ENCODE measurements around the gene CATSPER3. TPM values are rescaled to one million over a fixed set of nuclear protein-coding genes. Genes with fewer than 3 reads are reported as not detected.

CATSPER3 gene
- total RNA-seq, result 0.54 and 0.64 TPM in 2 replicates

GRCh38 chr5:134967607-134968006 lies at the start of gene CATSPER3:
CATSPER3 (plus strand) TSS chr5:134967907; CDS start chr5:134967992, 85 bp downstream.
- intact Hi-C loops (cut with micrococcal nuclease), result no loop called here
- DNase-seq, result no peak
- Mint-ChIP-seq H3K4me3 (no peak within 1 kb of the TSS), H3K27me3 (no peaks in the 10 kb centered on the region), H3K4me1 (peaks cover 23% of the 10 kb centered on the region), H3K36me3 (ENCODE audit: low read depth) (peaks cover 12% of the 10 kb centered on the region), H3K9me3 (no peaks in the 10 kb centered on the region), H3K27ac (no peak within 1 kb of the TSS)

DNA sequence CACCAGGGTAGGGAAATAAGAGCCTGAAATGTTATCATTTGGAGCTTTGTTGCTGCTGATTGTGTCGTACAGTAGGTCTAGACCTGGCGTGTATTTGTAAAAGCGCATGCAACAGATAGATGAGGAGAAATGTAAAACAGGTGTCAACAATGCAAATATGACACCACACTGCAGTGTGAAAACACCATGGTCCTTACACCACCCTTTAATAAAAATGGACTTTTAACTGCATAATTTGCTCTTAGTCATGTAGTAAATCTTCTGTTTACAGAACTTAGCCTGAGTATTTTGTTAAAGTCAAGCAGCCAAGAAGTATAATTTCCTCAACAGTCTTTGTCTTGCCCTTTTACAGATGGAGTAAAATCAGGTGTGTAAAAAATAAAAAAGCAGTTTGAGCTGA lies 48.8 kb upstream of the CATSPER3 start:
- peak overlapping the region; percentile 65 for H3K27ac Mint-ChIP-seq

GRCh38 chr5:134920848-134921575 lies 46.7 kb upstream of the CATSPER3 start:
- H3K4me3 Mint-ChIP-seq, result peak overlapping the region; percentile 9
- intact Hi-C loops (cut with micrococcal nuclease), result loop anchor here (1.0 kb wide), 2 partner anchors 16 to 43 kb away; partner anchors contain the start of gene PCBD2

More for the DNA sequence above, 48.8 kb upstream of the CATSPER3 start:
- Mint-ChIP-seq H3K36me3 (ENCODE audit: low read depth) (peaks cover 43% of the 10 kb centered on the region), H3K4me3 (no peak overlapping the region), H3K4me1 (peaks cover 30% of the 10 kb centered on the region), H3K27me3 (no peaks in the 10 kb centered on the region), H3K9me3 (peaks cover 2% of the 10 kb centered on the region)
- intact Hi-C loops (cut with micrococcal nuclease), result no loop called here
- no peak for DNase-seq

DNA sequence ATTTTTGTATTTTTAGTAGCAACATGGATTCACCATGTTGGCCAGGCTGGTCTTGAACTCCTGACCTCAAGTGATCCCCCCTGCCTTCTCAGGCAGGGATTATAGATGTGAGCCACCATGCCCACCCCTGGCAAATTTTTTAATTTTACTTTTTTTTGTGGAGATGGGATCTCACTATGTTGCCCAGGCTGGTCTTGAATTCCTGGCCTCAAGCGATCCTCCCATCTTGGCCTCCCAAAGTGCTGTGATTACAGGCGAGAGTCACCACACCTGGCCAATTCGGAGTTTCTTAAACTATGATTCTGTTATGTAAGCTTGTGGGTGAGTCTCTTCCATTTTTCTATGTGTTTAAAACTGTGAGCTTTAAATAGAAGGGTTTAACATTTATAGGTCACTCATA lies 35.2 kb upstream of the CATSPER3 start:
- Mint-ChIP-seq H3K4me1 (peaks cover 2% of the 10 kb centered on the region), H3K4me3 (no peak overlapping the region), H3K27me3 (no peaks in the 10 kb centered on the region), H3K9me3 (no peaks in the 10 kb centered on the region), H3K36me3 (ENCODE audit: low read depth) (peaks cover 19% of the 10 kb centered on the region), H3K27ac (no peak overlapping the region)
- intact Hi-C loops (cut with micrococcal nuclease), result no loop called here
- DNase-seq, result no peak

More at GRCh38 chr5:134920848-134921575, 46.7 kb upstream of the CATSPER3 start:
- H3K4me1 Mint-ChIP-seq, result peaks cover 30% of the 10 kb centered on the region
- peaks cover 39% of the 10 kb centered on the region for H3K36me3 Mint-ChIP-seq (ENCODE audit: low read depth)
- H3K27me3 Mint-ChIP-seq, result no peaks in the 10 kb centered on the region
- no peak for DNase-seq
- peak overlapping the region; percentile 88 for H3K27ac Mint-ChIP-seq
- peaks cover 2% of the 10 kb centered on the region for H3K9me3 Mint-ChIP-seq

- peaks cover 17% of the 10 kb centered on the region for H3K36me3 Mint-ChIP-seq (ENCODE audit: low read depth)
- no peaks in the 10 kb centered on the region for H3K27me3 Mint-ChIP-seq
- intact Hi-C loops (cut with micrococcal nuclease), result no loop called here
- no peaks in the 10 kb centered on the region for H3K9me3 Mint-ChIP-seq
- H3K27ac Mint-ChIP-seq, result no peak overlapping the region
- no peak overlapping the region for H3K4me3 Mint-ChIP-seq
- no peak for DNase-seq
- H3K4me1 Mint-ChIP-seq, result peaks cover 2% of the 10 kb centered on the region
These were observed 33.5 kb upstream of the CATSPER3 start for GRCh38 chr5:134934202-134934601.

GRCh38 chr5:134935711-134936602 lies 31.8 kb upstream of the CATSPER3 start:
- no peaks in the 10 kb centered on the region for H3K27me3 Mint-ChIP-seq

GRCh38 chr5:134937526-134937925 lies 30.2 kb upstream of the CATSPER3 start:
- Mint-ChIP-seq H3K36me3 (ENCODE audit: low read depth) (peaks cover 15% of the 10 kb centered on the region), H3K27ac (no peak overlapping the region), H3K9me3 (no peaks in the 10 kb centered on the region), H3K4me1 (peaks cover 2% of the 10 kb centered on the region), H3K27me3 (no peaks in the 10 kb centered on the region), H3K4me3 (no peak overlapping the region)
- intact Hi-C loops (cut with micrococcal nuclease), result no loop called here
- DNase-seq, result no peak

More at GRCh38 chr5:134935711-134936602, 31.8 kb upstream of the CATSPER3 start:
- no peaks in the 10 kb centered on the region for H3K9me3 Mint-ChIP-seq
- H3K27ac Mint-ChIP-seq, result no peak overlapping the region
- intact Hi-C loops (cut with micrococcal nuclease), result no loop called here
- DNase-seq, result no peak
- peaks cover 2% of the 10 kb centered on the region for H3K4me1 Mint-ChIP-seq
- H3K4me3 Mint-ChIP-seq, result no peak overlapping the region
- peaks cover 15% of the 10 kb centered on the region for H3K36me3 Mint-ChIP-seq (ENCODE audit: low read depth)

GRCh38 chr5:134938030-134938429 lies 29.7 kb upstream of the CATSPER3 start:
- Mint-ChIP-seq H3K27ac (no peak overlapping the region), H3K9me3 (no peaks in the 10 kb centered on the region), H3K36me3 (ENCODE audit: low read depth) (peaks cover 15% of the 10 kb centered on the region), H3K4me3 (no peak overlapping the region), H3K27me3 (no peaks in the 10 kb centered on the region), H3K4me1 (peaks cover 2% of the 10 kb centered on the region)
- no peak for DNase-seq
- intact Hi-C loops (cut with micrococcal nuclease), result no loop called here

- Mint-ChIP-seq H3K27ac (no peak overlapping the region), H3K4me1 (peaks cover 2% of the 10 kb centered on the region), H3K27me3 (no peaks in the 10 kb centered on the region), H3K9me3 (no peaks in the 10 kb centered on the region), H3K36me3 (ENCODE audit: low read depth) (peaks cover 12% of the 10 kb centered on the region), H3K4me3 (no peak overlapping the region)
- DNase-seq, result no peak
- intact Hi-C loops (cut with micrococcal nuclease), result no loop called here
These were observed 28.2 kb upstream of the CATSPER3 start for GRCh38 chr5:134939500-134939899.

GRCh38 chr5:134943547-134943946 lies 24.2 kb upstream of the CATSPER3 start:
- no peak overlapping the region for H3K27ac Mint-ChIP-seq
- no peaks in the 10 kb centered on the region for H3K27me3 Mint-ChIP-seq
- H3K9me3 Mint-ChIP-seq, result no peaks in the 10 kb centered on the region
- H3K4me1 Mint-ChIP-seq, result no peaks in the 10 kb centered on the region
- peaks cover 7% of the 10 kb centered on the region for H3K36me3 Mint-ChIP-seq (ENCODE audit: low read depth)
- intact Hi-C loops (cut with micrococcal nuclease), result no loop called here
- DNase-seq, result no peak
- no peak overlapping the region for H3K4me3 Mint-ChIP-seq

DNA sequence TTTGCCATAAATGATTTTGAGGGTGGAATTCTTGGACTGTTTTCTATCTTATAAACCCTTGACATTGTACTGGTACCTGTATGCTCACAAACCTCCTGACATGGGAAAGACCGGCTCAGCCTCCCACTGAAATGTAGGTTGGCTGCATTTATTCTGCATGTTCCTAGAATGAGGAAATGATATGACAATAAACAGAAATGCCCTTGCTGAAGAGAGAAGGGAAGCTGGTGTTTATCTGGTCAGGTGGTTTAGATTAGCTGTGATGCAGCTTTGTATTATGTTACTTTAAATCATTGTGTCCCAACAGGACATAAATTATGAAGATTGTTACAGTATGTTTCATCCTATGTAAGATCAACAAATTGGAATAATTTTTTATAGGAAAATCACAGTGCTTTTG lies 23.1 kb upstream of the CATSPER3 start:
- no peaks in the 10 kb centered on the region for H3K9me3 Mint-ChIP-seq
- H3K27ac Mint-ChIP-seq, result no peak overlapping the region
- no peak for DNase-seq
- H3K36me3 Mint-ChIP-seq (ENCODE audit: low read depth), result peaks cover 7% of the 10 kb centered on the region
- intact Hi-C loops (cut with micrococcal nuclease), result no loop called here
- no peaks in the 10 kb centered on the region for H3K27me3 Mint-ChIP-seq
- H3K4me3 Mint-ChIP-seq, result no peak overlapping the region
- H3K4me1 Mint-ChIP-seq, result no peaks in the 10 kb centered on the region

DNA sequence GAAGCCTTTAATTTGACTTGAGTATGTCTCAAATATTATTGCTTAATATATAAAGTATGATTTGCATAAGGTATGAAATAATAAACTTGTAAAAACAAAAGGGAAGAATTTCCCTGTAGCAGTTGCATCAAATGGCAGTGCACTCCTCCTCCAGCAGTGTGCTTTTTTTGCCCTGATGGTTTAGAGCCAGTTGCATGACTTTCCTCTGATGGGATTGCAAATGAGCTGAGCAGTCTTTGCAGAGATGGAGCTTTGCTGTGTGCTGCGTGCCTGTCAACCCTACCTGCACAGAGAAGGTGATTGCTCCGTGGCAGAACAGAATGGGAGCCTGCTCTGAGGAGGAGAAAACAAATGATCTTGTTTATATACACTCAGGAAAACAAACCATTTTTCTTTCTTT lies 22.7 kb upstream of the CATSPER3 start:
- Mint-ChIP-seq H3K4me3 (no peak overlapping the region), H3K36me3 (ENCODE audit: low read depth) (peaks cover 5% of the 10 kb centered on the region), H3K4me1 (no peaks in the 10 kb centered on the region), H3K27ac (peak overlapping the region; percentile 41), H3K27me3 (no peaks in the 10 kb centered on the region), H3K9me3 (no peaks in the 10 kb centered on the region)
- no peak for DNase-seq
- intact Hi-C loops (cut with micrococcal nuclease), result no loop called here

DNA sequence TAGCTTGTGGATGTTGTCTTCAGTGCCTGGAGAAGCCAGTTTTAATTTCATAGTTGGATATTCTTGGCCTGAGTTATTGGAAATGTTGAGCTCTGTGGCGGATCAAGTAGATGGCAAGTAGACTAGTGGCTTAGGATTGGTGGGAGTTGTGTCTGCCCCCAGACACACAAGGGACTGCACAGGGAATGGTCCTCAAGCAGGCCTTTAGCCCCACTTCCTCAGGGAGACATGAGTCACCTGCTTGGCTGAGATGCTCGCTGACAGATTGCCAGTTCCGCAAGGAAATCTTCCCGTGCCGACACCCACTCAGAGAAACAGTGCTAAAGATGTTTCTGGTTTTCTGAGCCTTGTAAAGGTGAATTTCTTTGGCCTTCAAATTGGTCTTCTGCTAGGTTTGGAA lies 18.8 kb upstream of the CATSPER3 start:
- no peak for DNase-seq
- Mint-ChIP-seq H3K36me3 (ENCODE audit: low read depth) (peaks cover 1% of the 10 kb centered on the region), H3K4me1 (no peaks in the 10 kb centered on the region), H3K27me3 (no peaks in the 10 kb centered on the region), H3K4me3 (no peak overlapping the region), H3K27ac (no peak overlapping the region), H3K9me3 (no peaks in the 10 kb centered on the region)
- intact Hi-C loops (cut with micrococcal nuclease), result no loop called here

DNA sequence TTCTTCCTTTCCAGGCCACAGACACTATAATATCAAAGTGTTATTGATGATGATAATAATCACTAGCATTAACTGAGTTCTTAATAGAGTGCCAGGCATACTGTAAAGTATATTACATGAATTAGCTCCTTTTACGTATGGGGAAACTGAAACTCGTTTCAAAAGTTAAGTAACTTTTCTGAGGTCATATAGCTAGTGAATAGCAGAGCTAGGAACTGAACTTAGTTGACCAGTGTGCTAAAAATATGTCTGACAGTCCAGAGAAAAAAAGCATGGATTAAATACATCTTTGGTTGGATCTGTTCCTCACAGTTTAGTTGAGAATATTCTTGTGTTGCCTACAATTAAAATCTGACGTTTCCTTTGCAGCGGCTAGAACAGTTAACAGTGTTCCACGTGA lies 18.4 kb upstream of the CATSPER3 start:
- intact Hi-C loops (cut with micrococcal nuclease), result no loop called here
- H3K27ac Mint-ChIP-seq, result no peak overlapping the region
- no peak overlapping the region for H3K4me3 Mint-ChIP-seq
- DNase-seq, result no peak
- H3K27me3 Mint-ChIP-seq, result no peaks in the 10 kb centered on the region
- H3K9me3 Mint-ChIP-seq, result no peaks in the 10 kb centered on the region
- no peaks in the 10 kb centered on the region for H3K4me1 Mint-ChIP-seq
- H3K36me3 Mint-ChIP-seq (ENCODE audit: low read depth), result peaks cover 4% of the 10 kb centered on the region

All from activated CD4-positive, alpha-beta T cell treated with anti-CD3 and anti-CD28 coated beads, Interleukin-2, amount 10 ng/mL, durations not matched to agents 24 days and 14 days (primary cell).